H1 (cell line): ENCODE results near the gene SPDYE2B. TPM values are rescaled to one million over a fixed set of nuclear protein-coding genes. Genes with fewer than 3 reads are reported as not detected.
"Not testable (repeated sequence)": the region's sequence is repeated elsewhere in the genome, so short reads cannot be mapped to it uniquely, and the experiment has no call there.

Experiments used
- CTCF ChIA-PET: fragments of 300-600 bp; sonication (Branson Sonifier 250); formaldehyde crosslinking; loops from one replicate; lab custom pipeline; 2021; ENCODE audit not compliant: partially characterized antibody; lab: Charles Lee
- POLR2A ChIA-PET: fragments of 300-600 bp; sonication (Branson Sonifier 250); formaldehyde crosslinking; loops from one replicate; lab custom pipeline; 2021; ENCODE audit warnings: inconsistent platforms; ENCODE audit not compliant: partially characterized antibody; lab: Charles Lee
- DNase-seq, 2 experiments: peaks; one replicate each; pipeline versions ENCODE4 v3.0.0 to v3.0.0-alpha.2; 2010 to 2022; ENCODE audit warnings: low spot score in 2 of 2, low read depth in 1 of 2, mixed read lengths in 1 of 2
- FAIRE-seq: peaks from 2 replicates; lab custom pipeline; 2011; peaks lifted over from hg19 to GRCh38; lab: Jason Lieb, UNC
- H2AFZ ChIP-seq: 2 replicates; pipeline ENCODE4 v1.8.1; 2012; ENCODE audit warnings: low read length, inconsistent platforms
- H2AK5ac ChIP-seq: 2 replicates; pipeline ENCODE4 v1.6.1; 2013; ENCODE audit warnings: low read depth, low read length
- H2BK120ac ChIP-seq: replicated peaks from 2 replicates; pipeline ENCODE3; 2013; ENCODE audit warnings: low read depth, low read length, inconsistent platforms
- H2BK12ac ChIP-seq: 2 replicates; pipeline ENCODE4 v1.6.1; 2013; ENCODE audit warnings: low read depth, low read length
- H2BK15ac ChIP-seq: 2 replicates; pipeline ENCODE4 v1.6.1; 2013; ENCODE audit warnings: low read length
- H2BK20ac ChIP-seq: 2 replicates; pipeline ENCODE4 v1.6.1; 2013; ENCODE audit warnings: low read length
- H2BK5ac ChIP-seq: 2 replicates; pipeline ENCODE4 v1.6.1; 2013; ENCODE audit warnings: low read depth, low read length
- H3K14ac ChIP-seq: 2 replicates; pipeline ENCODE4 v1.6.1; 2013; ENCODE audit warnings: inconsistent platforms; ENCODE audit not compliant: insufficient read length
- H3K18ac ChIP-seq: 2 replicates; pipeline ENCODE4 v1.6.1; 2013; ENCODE audit warnings: low read length; ENCODE audit errors: extremely low read depth
- H3K23ac ChIP-seq: 2 replicates; pipeline ENCODE4 v1.6.1; 2013; ENCODE audit warnings: inconsistent platforms; ENCODE audit not compliant: insufficient read length
- H3K23me2 ChIP-seq: 2 replicates; pipeline ENCODE4 v1.6.1; 2013; ENCODE audit warnings: low read depth, low read length
- H3K27ac ChIP-seq: 2 replicates; pipeline ENCODE4 v1.6.1; 2011; ENCODE audit warnings: low read depth, low read length, inconsistent platforms
- H3K27me3 ChIP-seq, 4 experiments: replicated peaks in 1 of 4; 1 replicate in 1 of 4; 2 replicates in 3 of 4; pipeline versions ENCODE4 v1.6.1 to v1.8.1; 2011 to 2013; ENCODE audit warnings: low read length in 3 of 4, mild to moderate bottlenecking in 3 of 4, inconsistent platforms in 2 of 4, mixed read lengths in 2 of 4, moderate library complexity in 1 of 4; ENCODE audit not compliant: control insufficient read depth in 3 of 4, insufficient read depth in 3 of 4; ENCODE audit errors: extremely low read depth in 1 of 4
- H3K36me3 ChIP-seq, 4 experiments: 2 replicates each; pipeline versions ENCODE4 v1.6.1 to v1.8.1; 2011 to 2013; ENCODE audit warnings: mild to moderate bottlenecking in 4 of 4, low read length in 3 of 4, moderate library complexity in 2 of 4, control low read depth in 1 of 4, inconsistent platforms in 1 of 4; ENCODE audit not compliant: insufficient read depth in 4 of 4, control insufficient read depth in 2 of 4
- H3K4ac ChIP-seq: replicated peaks from 2 replicates; pipeline ENCODE3; 2013; ENCODE audit warnings: low read length, low read depth, mixed read lengths, inconsistent platforms; ENCODE audit not compliant: insufficient read length
- H3K4me1 ChIP-seq, 4 experiments: replicated peaks in 1 of 4; 1 replicate in 1 of 4; 2 replicates in 3 of 4; pipeline versions ENCODE4 v1.6.1 to v1.8.1; 2011 to 2013; ENCODE audit warnings: low read length in 3 of 4, inconsistent platforms in 2 of 4, mixed read lengths in 1 of 4; ENCODE audit not compliant: insufficient read depth in 4 of 4, control insufficient read depth in 3 of 4
- H3K4me2 ChIP-seq, 2 experiments: 2 replicates each; pipeline versions ENCODE4 v1.6.1 to v1.8.1; 2011 to 2013; ENCODE audit warnings: low read depth in 2 of 2, low read length in 2 of 2, control low read depth in 1 of 2, inconsistent platforms in 1 of 2, mild to moderate bottlenecking in 1 of 2; ENCODE audit not compliant: insufficient read depth in 1 of 2
- H3K4me3 ChIP-seq, 4 experiments: fragments of 200-600, 300-600 bp in 1 of 4; sonication (generic), shearing (Covaris generic), sonication (Bioruptor Twin) in 1 of 4; 2 replicates each; pipeline versions ENCODE4 v1.5.1 to v1.8.1; 2011 to 2016; ENCODE audit warnings: low read length in 4 of 4, low read depth in 3 of 4, control low read depth in 2 of 4, inconsistent platforms in 2 of 4, mild to moderate bottlenecking in 2 of 4, mixed read lengths in 1 of 4, moderate library complexity in 1 of 4; ENCODE audit not compliant: insufficient read depth in 2 of 4; ENCODE audit errors: extremely low read depth in 1 of 4
- H3K56ac ChIP-seq: replicated peaks from 2 replicates; pipeline ENCODE3; 2013; ENCODE audit warnings: low read depth, mild to moderate bottlenecking, mixed read lengths, low read length, inconsistent platforms; ENCODE audit not compliant: insufficient read length
- H3K79me1 ChIP-seq: 2 replicates; pipeline ENCODE4 v1.6.1; 2013; ENCODE audit warnings: low read depth, low read length, control low read depth
- H3K79me2 ChIP-seq, 2 experiments: 2 replicates each; pipeline versions ENCODE4 v1.6.1 to v1.8.1; 2012 to 2013; ENCODE audit warnings: low read length in 2 of 2, mild to moderate bottlenecking in 2 of 2, inconsistent platforms in 1 of 2; ENCODE audit not compliant: insufficient read depth in 2 of 2, control insufficient read depth in 1 of 2
- H3K9ac ChIP-seq, 4 experiments: replicated peaks in 1 of 4; 1 replicate in 1 of 4; 2 replicates in 3 of 4; pipeline versions ENCODE4 v1.6.1 to v1.8.1; 2011 to 2013; ENCODE audit warnings: low read depth in 3 of 4, low read length in 3 of 4, control low read depth in 2 of 4, mild to moderate bottlenecking in 2 of 4, moderate library complexity in 2 of 4, inconsistent platforms in 1 of 4; ENCODE audit errors: extremely low read depth in 1 of 4
- H3K9me3 ChIP-seq, 2 experiments: 2 replicates each; pipeline versions ENCODE4 v1.6.1 to v1.8.1; 2012 to 2013; ENCODE audit warnings: mild to moderate bottlenecking in 2 of 2, moderate library complexity in 2 of 2, control low read depth in 1 of 2, inconsistent platforms in 1 of 2, low read depth in 1 of 2, low read length in 1 of 2, mixed read lengths in 1 of 2; ENCODE audit not compliant: insufficient read depth in 2 of 2
- H4K20me1 ChIP-seq, 2 experiments: replicated peaks in 1 of 2; 2 replicates each; pipeline versions ENCODE3 to v1.8.1; 2011 to 2013; ENCODE audit warnings: inconsistent platforms in 2 of 2, low read length in 2 of 2, mild to moderate bottlenecking in 1 of 2; ENCODE audit not compliant: insufficient read depth in 2 of 2, control insufficient read depth in 1 of 2
- H4K5ac ChIP-seq: 2 replicates; pipeline ENCODE4 v1.6.1; 2013; ENCODE audit warnings: low read length, low read depth, mixed read lengths, inconsistent platforms; ENCODE audit not compliant: insufficient read length
- H4K8ac ChIP-seq: 2 replicates; pipeline ENCODE4 v1.8.0; 2013; ENCODE audit warnings: mild to moderate bottlenecking, moderate library complexity, low read length, inconsistent platforms; ENCODE audit not compliant: insufficient read depth; ENCODE audit errors: extremely low read depth
- H4K91ac ChIP-seq: replicated peaks from 2 replicates; pipeline ENCODE3; 2013; ENCODE audit warnings: low read length, mixed read lengths, inconsistent platforms; ENCODE audit not compliant: insufficient read length
- WGBS, 2 experiments: shearing (Covaris generic) in 1 of 2; methylation state at CpG; one replicate each; pipeline versions ENCODE4 v1.1.6 to v1.1.7; 2013 to 2015; ENCODE audit warnings: low lambda C conversion rate in 2 of 2, mixed read lengths in 2 of 2, inconsistent platforms in 1 of 2, low coverage in 1 of 2, missing lambda C conversion rate in 1 of 2; ENCODE audit not compliant: insufficient replicate concordance in 2 of 2, insufficient coverage in 1 of 2, insufficient read length in 1 of 2; ENCODE audit errors: extremely low coverage in 1 of 2, missing lambda C conversion rate in 1 of 2; 5-methylcytosine and 5-hydroxymethylcytosine counted together
- polyA plus RNA-seq, 7 experiments: library from polyadenylated mRNA; depleted of rRNA in 3 of 7; stranded (reverse) in 5 of 7; unstranded in 2 of 7; fragments of >200 nt in 5 of 7; fragments of 200-250 nt in 2 of 7; gene quantifications; 1 replicate in 5 of 7; 2 replicates in 1 of 7; 4 replicates in 1 of 7; pipeline versions ENCODE4 v1.2.1 to v1.2.3, GENCODE V29; 2011 to 2013; ENCODE audit warnings: missing spikeins in 2 of 7, mixed read lengths in 2 of 7
- total RNA-seq: library from RNA; stranded (reverse); fragmentation: NEBNext Ultra II Directional; extraction: Animal tissue kit (Norgen Biotek cat#: 25700); gene quantifications from 2 replicates; pipeline ENCODE4 v1.2.1, GENCODE V29; 2021

The SPDYE2B gene
- total and polyA plus RNA-seq, 2 of the 8 experiments (the other 6 are each of a cell fraction or from before 2014, with no cell fraction given) = not detected

DNA sequence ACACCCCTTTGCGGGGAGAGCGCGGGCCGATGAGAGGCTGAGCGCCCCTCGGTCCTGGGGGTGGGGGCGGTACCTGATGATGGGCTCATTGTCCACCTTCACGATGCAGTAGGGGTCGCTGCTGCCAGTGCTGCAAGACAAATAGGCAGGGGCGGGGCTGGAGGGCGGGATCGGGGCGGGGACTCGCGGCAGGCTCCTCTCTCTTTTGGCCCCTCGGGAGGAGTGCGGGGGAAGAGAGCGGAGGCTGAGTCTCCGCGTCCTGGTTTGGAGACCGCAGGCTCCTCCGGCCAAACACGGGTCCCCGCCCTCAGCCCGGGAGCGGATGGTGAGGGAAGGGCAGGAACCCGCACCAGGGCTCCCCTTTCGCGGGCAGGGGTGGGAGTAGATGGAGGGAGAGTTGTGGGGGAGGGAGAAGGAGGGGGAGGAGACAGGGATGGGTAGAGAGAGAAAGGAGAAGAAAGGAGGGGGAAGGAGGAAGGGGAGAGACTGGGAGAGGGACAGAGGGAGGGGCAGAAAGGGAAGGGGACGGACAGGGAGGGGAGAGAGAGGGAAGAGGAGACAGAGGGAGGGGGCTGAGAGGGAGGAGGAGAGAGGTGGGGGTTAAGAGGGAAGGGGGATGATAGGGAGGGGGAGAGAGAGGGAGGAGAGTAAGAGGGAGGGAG is 39.0 kb upstream of the SPDYE2B start:
- H2AK5ac ChIP-seq, H4K20me1 ChIP-seq, H3K9ac ChIP-seq, CTCF ChIA-PET, H3K27me3 ChIP-seq, H3K79me1 ChIP-seq, H3K79me2 ChIP-seq, H3K9me3 ChIP-seq, H3K36me3 ChIP-seq, H2AFZ ChIP-seq, DNase-seq, H2BK15ac ChIP-seq, H2BK120ac ChIP-seq, H3K4me3 ChIP-seq, H4K91ac ChIP-seq, H4K5ac ChIP-seq, H2BK12ac ChIP-seq, H2BK5ac ChIP-seq, H3K23ac ChIP-seq, H3K23me2 ChIP-seq, POLR2A ChIA-PET, H3K4ac ChIP-seq, H3K18ac ChIP-seq, FAIRE-seq, H3K27ac ChIP-seq, H3K4me2 ChIP-seq, H2BK20ac ChIP-seq, H3K4me1 ChIP-seq, H3K14ac ChIP-seq, H3K56ac ChIP-seq, H4K8ac ChIP-seq: not testable (repeated sequence)
- WGBS, 2 experiments = no CpG with 5 or more reads among the region's 30 CpGs
